Measurements from ENCODE around the gene NCCRP1. TPM values are rescaled to one million over a fixed set of nuclear protein-coding genes. Genes with fewer than 3 reads are reported as not detected.

Gene NCCRP1
- total RNA-seq, 4 donors from 2014 or later = 0.13 to 13.7 (median 2.3) TPM

GRCh38 chr19:39171479-39172465 lies 25.0 kb upstream of the NCCRP1 start:
- H3K4me3 ChIP-seq = no peak overlapping the region
- H3K27ac ChIP-seq = no peak overlapping the region
- no peak for ATAC-seq
- peaks cover 0 to 87% of the 10 kb centered on the region in 2 donors for H3K36me3 ChIP-seq
- TF ChIP-seq CTCF (IDR thresholded peaks at IDR 0.05) (no peak), EP300 (IDR thresholded peaks at IDR 0.05) (no peak), POLR2A (IDR thresholded peaks at IDR 0.05) (no peak), POLR2AphosphoS5 (IDR thresholded peaks at IDR 0.05) (no peak)
- 62% methylated on average over 6 of the region's 27 CpGs; no CpG with 5 or more reads in 1 of the 2 donors for WGBS, 2 donors (ENCODE audit: low coverage in 1 of 2)
- H3K27me3 ChIP-seq = no peaks in the 10 kb centered on the region
- no peaks in the 10 kb centered on the region for H3K9me3 ChIP-seq
- H3K4me1 ChIP-seq = peaks cover 0 to 23% (median 7%) of the 10 kb centered on the region in 3 donors

GRCh38 chr19:39172700-39173501 lies 23.9 kb upstream of the NCCRP1 start:
- H3K9me3 ChIP-seq = no peaks in the 10 kb centered on the region
- no peak for ATAC-seq
- WGBS, 2 donors (ENCODE audit: low coverage in 1 of 2) = 53% methylated on average over 4 of the region's 45 CpGs; no CpG with 5 or more reads in 1 of the 2 donors
- H3K4me1 ChIP-seq = peaks cover 0 to 13% (median 0%) of the 10 kb centered on the region in 3 donors
- TF ChIP-seq EP300 (IDR thresholded peaks at IDR 0.05) = no peak
- TF ChIP-seq POLR2A (IDR thresholded peaks at IDR 0.05) = no peak
- no peak for TF ChIP-seq CTCF (IDR thresholded peaks at IDR 0.05)
- TF ChIP-seq POLR2AphosphoS5 (IDR thresholded peaks at IDR 0.05) = no peak
- H3K27ac ChIP-seq = no peak overlapping the region
- peaks cover 0 to 97% of the 10 kb centered on the region in 2 donors for H3K36me3 ChIP-seq
- H3K4me3 ChIP-seq = no peak overlapping the region
- H3K27me3 ChIP-seq = no peaks in the 10 kb centered on the region

- no peak for ATAC-seq
- 100% methylated on average over 5 of the region's 25 CpGs; no CpG with 5 or more reads in 1 of the 2 donors for WGBS, 2 donors (ENCODE audit: low coverage in 1 of 2)
- H3K36me3 ChIP-seq = peaks cover 0 to 99% of the 10 kb centered on the region in 2 donors
These were observed 23.2 kb upstream of the NCCRP1 start for GRCh38 chr19:39173502-39173991.

GRCh38 chr19:39174142-39174541 lies 22.6 kb upstream of the NCCRP1 start:
- WGBS, 2 donors (ENCODE audit: low coverage in 1 of 2) = 74 to 86% methylated on average over 5 to 7 of the region's 16 CpGs
- no peak overlapping the region for H3K27ac ChIP-seq
- no peaks in the 10 kb centered on the region for H3K9me3 ChIP-seq
- TF ChIP-seq CTCF (IDR thresholded peaks at IDR 0.05) = no peak
- TF ChIP-seq POLR2AphosphoS5 (IDR thresholded peaks at IDR 0.05) = no peak
- TF ChIP-seq EP300 (IDR thresholded peaks at IDR 0.05) = no peak
- TF ChIP-seq POLR2A (IDR thresholded peaks at IDR 0.05) = no peak
- peaks cover 0 to 13% (median 0%) of the 10 kb centered on the region in 3 donors for H3K4me1 ChIP-seq
- ATAC-seq = no peak
- no peak overlapping the region for H3K4me3 ChIP-seq
- no peaks in the 10 kb centered on the region for H3K27me3 ChIP-seq
- peaks cover 0 to 100% of the 10 kb centered on the region in 2 donors for H3K36me3 ChIP-seq

More at GRCh38 chr19:39173502-39173991, 23.2 kb upstream of the NCCRP1 start:
- TF ChIP-seq POLR2A (IDR thresholded peaks at IDR 0.05) (no peak), EP300 (IDR thresholded peaks at IDR 0.05) (no peak), POLR2AphosphoS5 (IDR thresholded peaks at IDR 0.05) (no peak), CTCF (IDR thresholded peaks at IDR 0.05) (no peak)
- Histone ChIP-seq H3K9me3 (no peaks in the 10 kb centered on the region), H3K4me1 (peaks cover 0 to 13% (median 0%) of the 10 kb centered on the region in 3 donors), H3K27ac (no peak overlapping the region), H3K4me3 (no peak overlapping the region), H3K27me3 (no peaks in the 10 kb centered on the region)

Measured in gastroesophageal sphincter (tissue), 4 donors.